CD4-positive, alpha-beta T cell (primary cell): ENCODE data around the gene CCDC174. TPM values are rescaled to one million over a fixed set of nuclear protein-coding genes. Genes with fewer than 3 reads are reported as not detected.
"Not testable (repeated sequence)": the region's sequence is repeated elsewhere in the genome, so short reads cannot be mapped to it uniquely, and the experiment has no call there.

Source experiments
- ATAC-seq: fragments of 200-7000 bp; cut with Tn5 transposase; one replicate; pipeline ENCODE4 v1.10.0; 2022; ENCODE audit warnings: mild to moderate bottlenecking; ENCODE audit not compliant: poor library complexity
- CTCF ChIA-PET: fragments of 350-600 bp; sonication (Branson Sonifier 250); formaldehyde crosslinking; loops from one replicate; lab custom pipeline; 2021; ENCODE audit warnings: antibody characterized with exemption, inconsistent platforms; lab: Charles Lee
- POLR2A ChIA-PET: fragments of 350-600 bp; sonication (Branson Sonifier 250); formaldehyde crosslinking; loops from one replicate; lab custom pipeline; 2021; ENCODE audit warnings: antibody characterized with exemption, inconsistent platforms; lab: Charles Lee
- DNase-seq, 14 experiments: peaks; one replicate each; pipeline ENCODE4 v3.0.0-alpha.2; 2013 to 2020; ENCODE audit warnings: mixed read lengths in 2 of 14
- H3K27ac ChIP-seq, 2 donors: one replicate each; pipeline versions ENCODE4 v1.5.1 to v1.7.0; 2013; ENCODE audit warnings: low read length in 2 of 2, low read depth in 1 of 2, mild to moderate bottlenecking in 1 of 2
- H3K27me3 ChIP-seq, 2 experiments: 1 replicate in 1 of 2; 2 replicates in 1 of 2; pipeline versions ENCODE4 v1.6.1 to v1.7.0; 2013; ENCODE audit warnings: low read length in 2 of 2, control low read depth in 1 of 2, mild to moderate bottlenecking in 1 of 2, moderate library complexity in 1 of 2; ENCODE audit not compliant: insufficient read depth in 2 of 2, control insufficient read depth in 1 of 2
- H3K36me3 ChIP-seq: one replicate; pipeline ENCODE4 v1.6.1; 2013; ENCODE audit warnings: low read length, control low read depth; ENCODE audit not compliant: insufficient read depth
- H3K4me1 ChIP-seq: one replicate; pipeline ENCODE4 v1.6.1; 2013; ENCODE audit warnings: low read length, control low read depth; ENCODE audit not compliant: insufficient read depth
- H3K4me3 ChIP-seq: one replicate; pipeline ENCODE4 v1.5.1; 2013; ENCODE audit warnings: mild to moderate bottlenecking, low read length, moderate library complexity
- H3K9me3 ChIP-seq, 2 experiments: 1 replicate in 1 of 2; 2 replicates in 1 of 2; pipeline versions ENCODE4 v1.6.1 to v1.7.0; 2013; ENCODE audit warnings: low read length in 2 of 2, mild to moderate bottlenecking in 2 of 2, control low read depth in 1 of 2, moderate library complexity in 1 of 2; ENCODE audit not compliant: control insufficient read depth in 1 of 2, insufficient read depth in 1 of 2
- H3K27ac Mint-ChIP-seq: one replicate; pipeline ENCODE4 v1.8.0; 2020; ENCODE audit warnings: mixed read lengths
- H3K27me3 Mint-ChIP-seq: one replicate; pipeline ENCODE4 v1.8.0; 2021; ENCODE audit warnings: mixed read lengths
- H3K36me3 Mint-ChIP-seq: one replicate; pipeline ENCODE4 v1.8.0; 2021; ENCODE audit warnings: low read depth, mixed read lengths
- H3K4me1 Mint-ChIP-seq: one replicate; pipeline ENCODE4 v1.8.0; 2021; ENCODE audit warnings: low read depth, mixed read lengths
- H3K4me3 Mint-ChIP-seq: one replicate; pipeline ENCODE4 v1.8.0; 2020; ENCODE audit warnings: mild to moderate bottlenecking, mixed read lengths
- H3K9me3 Mint-ChIP-seq: one replicate; pipeline ENCODE4 v1.8.0; 2020; ENCODE audit warnings: mixed read lengths
- intact Hi-C, 2 experiments: fragments of 100-400 bp; cut with DNase I in 1 of 2; cut with micrococcal nuclease in 1 of 2; formaldehyde crosslinking; loops; one replicate each; pipeline versions ENCODE4 v1.15.1 to v1.9.0; 2023 to 2025; cut with DNase I, micrococcal nuclease
- total RNA-seq, 174 experiments: library from RNA in 2 of 174; stranded (reverse) in 2 of 174; gene quantifications; one replicate each; pipeline ENCODE4 v1.2.3 and lab custom pipeline; 2021 to 2026
- TF ChIP-seq, protein P1 (sequence below): fragments of 200-600 bp; IDR thresholded peaks from one replicate; pipeline ENCODE4 v1.8.0; 2022; ENCODE audit warnings: antibody characterized with exemption, mild to moderate bottlenecking

CCDC174 gene
- total RNA-seq, 2 experiments from 2014 or later = 32.9 to 37.5 TPM

DNA sequence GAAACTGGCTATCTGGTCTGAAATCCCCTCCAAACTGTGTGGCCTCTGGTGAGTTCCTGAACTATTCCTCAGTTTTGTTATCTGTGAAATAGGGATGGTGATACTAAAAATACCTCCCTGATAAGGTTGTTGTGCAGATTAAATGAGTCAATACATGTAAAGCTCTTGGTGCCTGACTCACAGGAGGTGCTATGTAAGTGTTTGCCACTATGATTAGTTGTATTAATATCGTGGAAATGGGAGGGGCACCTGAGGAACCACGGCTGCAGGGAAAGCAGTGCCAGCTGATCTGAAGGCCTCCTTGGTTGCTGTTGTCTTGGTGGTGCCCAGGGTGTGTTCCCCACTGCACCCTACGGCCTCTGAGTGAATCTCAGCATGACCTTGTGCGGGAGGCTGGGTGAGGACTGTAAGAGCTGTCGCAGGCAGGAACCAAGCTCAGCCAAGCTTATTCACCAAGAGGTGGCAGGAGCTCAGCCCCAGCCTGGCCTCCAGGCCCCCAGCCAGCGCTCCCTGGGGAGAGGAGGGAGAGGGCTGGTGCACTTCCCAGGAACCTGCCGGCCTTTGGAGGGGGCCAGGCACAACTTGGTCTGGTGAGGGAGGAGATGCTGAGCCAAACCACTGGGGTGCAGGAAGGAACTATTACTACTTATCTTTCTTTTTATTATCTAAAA lies 44.8 kb upstream of the CCDC174 start:
- Histone ChIP-seq H3K27ac (no peak overlapping the region), H3K27me3 (peaks cover 48 to 58% of the 10 kb centered on the region in 2 experiments), H3K36me3 (no peaks in the 10 kb centered on the region), H3K4me3 (no peak overlapping the region), H3K4me1 (peaks cover 3% of the 10 kb centered on the region), H3K9me3 (peaks cover 0 to 3% of the 10 kb centered on the region in 2 experiments)
- Mint-ChIP-seq H3K4me3 (no peak overlapping the region), H3K27ac (no peak overlapping the region), H3K9me3 (no peaks in the 10 kb centered on the region), H3K27me3 (peaks cover 77% of the 10 kb centered on the region), H3K36me3 (no peaks in the 10 kb centered on the region), H3K4me1 (no peaks in the 10 kb centered on the region)
- DNase-seq (no peak), ATAC-seq (no peak)
- TF ChIP-seq, protein P1, sequence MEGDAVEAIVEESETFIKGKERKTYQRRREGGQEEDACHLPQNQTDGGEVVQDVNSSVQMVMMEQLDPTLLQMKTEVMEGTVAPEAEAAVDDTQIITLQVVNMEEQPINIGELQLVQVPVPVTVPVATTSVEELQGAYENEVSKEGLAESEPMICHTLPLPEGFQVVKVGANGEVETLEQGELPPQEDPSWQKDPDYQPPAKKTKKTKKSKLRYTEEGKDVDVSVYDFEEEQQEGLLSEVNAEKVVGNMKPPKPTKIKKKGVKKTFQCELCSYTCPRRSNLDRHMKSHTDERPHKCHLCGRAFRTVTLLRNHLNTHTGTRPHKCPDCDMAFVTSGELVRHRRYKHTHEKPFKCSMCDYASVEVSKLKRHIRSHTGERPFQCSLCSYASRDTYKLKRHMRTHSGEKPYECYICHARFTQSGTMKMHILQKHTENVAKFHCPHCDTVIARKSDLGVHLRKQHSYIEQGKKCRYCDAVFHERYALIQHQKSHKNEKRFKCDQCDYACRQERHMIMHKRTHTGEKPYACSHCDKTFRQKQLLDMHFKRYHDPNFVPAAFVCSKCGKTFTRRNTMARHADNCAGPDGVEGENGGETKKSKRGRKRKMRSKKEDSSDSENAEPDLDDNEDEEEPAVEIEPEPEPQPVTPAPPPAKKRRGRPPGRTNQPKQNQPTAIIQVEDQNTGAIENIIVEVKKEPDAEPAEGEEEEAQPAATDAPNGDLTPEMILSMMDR = no peak
- CTCF ChIA-PET = no interaction called here
- intact Hi-C loops = no loop called here
- POLR2A ChIA-PET = no interaction called here

DNA sequence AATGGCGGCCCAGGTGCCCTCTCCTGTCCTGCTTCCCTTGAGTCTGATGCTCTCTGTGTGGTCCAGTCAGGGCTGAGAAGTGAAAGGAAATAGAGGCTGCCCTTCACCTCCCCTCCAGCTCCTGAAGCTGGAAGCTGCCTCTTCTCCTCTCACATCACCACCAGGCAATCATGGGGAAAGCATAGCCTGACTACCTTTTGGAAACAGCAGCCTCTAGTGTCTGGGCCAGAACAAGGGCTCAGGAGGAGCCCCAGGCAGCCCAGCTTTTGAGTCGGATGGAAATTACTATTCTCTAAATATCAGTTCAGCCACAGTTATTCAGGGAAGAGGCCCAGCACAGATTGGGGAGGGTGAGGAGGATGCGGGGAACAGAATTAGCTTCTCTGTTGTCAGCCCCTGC lies 43.3 kb upstream of the CCDC174 start:
- TF ChIP-seq, protein P1 = no peak
- H3K4me1 Mint-ChIP-seq = no peaks in the 10 kb centered on the region
- no peaks in the 10 kb centered on the region for H3K9me3 ChIP-seq
- H3K4me3 ChIP-seq = no peak overlapping the region
- no peak overlapping the region for H3K27ac Mint-ChIP-seq
- no peak for ATAC-seq
- H3K9me3 Mint-ChIP-seq = no peaks in the 10 kb centered on the region
- ChIA-PET CTCF (no interaction called here), POLR2A (no interaction called here)
- no peak for DNase-seq
- H3K27ac ChIP-seq = no peak overlapping the region
- H3K36me3 ChIP-seq = no peaks in the 10 kb centered on the region
- intact Hi-C loops = no loop called here
- H3K4me1 ChIP-seq = no peaks in the 10 kb centered on the region
- H3K27me3 ChIP-seq = peaks cover 48 to 52% of the 10 kb centered on the region in 2 experiments
- peaks cover 80% of the 10 kb centered on the region for H3K27me3 Mint-ChIP-seq
- no peak overlapping the region for H3K4me3 Mint-ChIP-seq
- no peaks in the 10 kb centered on the region for H3K36me3 Mint-ChIP-seq

DNA sequence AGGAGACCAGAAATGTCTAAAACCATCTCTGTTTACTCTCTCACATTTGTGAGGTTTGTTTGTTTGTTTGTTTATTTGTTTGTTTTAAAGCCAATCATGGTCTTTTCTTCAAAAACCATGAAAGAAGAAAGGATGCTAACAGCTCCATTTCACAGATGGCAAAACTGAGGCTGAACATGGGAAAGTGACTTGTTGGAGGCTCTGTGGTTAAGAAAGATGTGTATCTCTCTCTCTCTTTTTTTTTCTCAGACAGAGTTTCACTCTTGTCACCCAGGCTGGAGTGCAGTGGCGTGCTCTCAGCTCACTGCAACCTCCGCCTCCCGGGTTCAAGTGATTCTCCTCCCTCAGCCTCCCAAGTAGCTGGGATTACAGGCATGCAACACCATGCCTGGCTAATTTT lies 42.5 kb upstream of the CCDC174 start:
- H3K9me3 ChIP-seq, DNase-seq, H3K4me1 Mint-ChIP-seq, CTCF ChIA-PET, H3K4me3 Mint-ChIP-seq, intact Hi-C loops, H3K36me3 Mint-ChIP-seq, POLR2A ChIA-PET, H3K27ac ChIP-seq, ATAC-seq, H3K4me3 ChIP-seq, H3K27ac Mint-ChIP-seq, H3K36me3 ChIP-seq, H3K4me1 ChIP-seq, H3K9me3 Mint-ChIP-seq: not testable (repeated sequence)
- peaks cover 40 to 44% of the 10 kb centered on the region in 2 experiments for H3K27me3 ChIP-seq
- H3K27me3 Mint-ChIP-seq = peaks cover 73% of the 10 kb centered on the region

DNA sequence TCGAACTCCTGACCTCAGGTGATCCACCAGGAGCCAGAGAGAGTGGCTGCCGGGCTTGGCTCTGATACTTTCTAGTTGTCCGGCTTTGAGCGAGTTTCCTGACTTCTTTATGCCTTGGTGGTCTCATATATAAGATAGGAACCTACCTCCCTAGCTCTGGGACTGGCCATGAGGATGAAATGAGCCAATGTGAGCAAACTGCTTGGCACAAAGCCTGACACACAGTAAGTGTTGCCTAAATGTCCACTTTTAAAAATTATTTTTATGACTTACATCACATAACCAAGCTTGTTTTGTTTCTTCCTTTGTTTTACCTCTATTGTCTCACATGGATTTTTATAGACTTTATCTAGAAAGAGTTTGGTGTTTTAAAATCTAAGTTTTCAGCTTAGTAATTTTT lies 42.1 kb upstream of the CCDC174 start:
- no peaks in the 10 kb centered on the region for H3K9me3 Mint-ChIP-seq
- ATAC-seq (no peak), DNase-seq (no peak)
- intact Hi-C loops = no loop called here
- Histone ChIP-seq H3K4me3 (no peak overlapping the region), H3K4me1 (no peaks in the 10 kb centered on the region), H3K9me3 (no peaks in the 10 kb centered on the region), H3K27me3 (peaks cover 36 to 40% of the 10 kb centered on the region in 2 experiments), H3K36me3 (no peaks in the 10 kb centered on the region), H3K27ac (no peak overlapping the region)
- H3K4me3 Mint-ChIP-seq = no peak overlapping the region
- TF ChIP-seq, protein P1 = no peak
- no peaks in the 10 kb centered on the region for H3K36me3 Mint-ChIP-seq
- peaks cover 69% of the 10 kb centered on the region for H3K27me3 Mint-ChIP-seq
- no peaks in the 10 kb centered on the region for H3K4me1 Mint-ChIP-seq
- POLR2A ChIA-PET = no interaction called here
- CTCF ChIA-PET = no interaction called here
- H3K27ac Mint-ChIP-seq = no peak overlapping the region
